Measurements from ENCODE around the gene SCNN1B. TPM values are rescaled to one million over a fixed set of nuclear protein-coding genes. Genes with fewer than 3 reads are reported as not detected.

Gene SCNN1B
- total RNA-seq, 2 donors from 2014 or later, result not detected

DNA sequence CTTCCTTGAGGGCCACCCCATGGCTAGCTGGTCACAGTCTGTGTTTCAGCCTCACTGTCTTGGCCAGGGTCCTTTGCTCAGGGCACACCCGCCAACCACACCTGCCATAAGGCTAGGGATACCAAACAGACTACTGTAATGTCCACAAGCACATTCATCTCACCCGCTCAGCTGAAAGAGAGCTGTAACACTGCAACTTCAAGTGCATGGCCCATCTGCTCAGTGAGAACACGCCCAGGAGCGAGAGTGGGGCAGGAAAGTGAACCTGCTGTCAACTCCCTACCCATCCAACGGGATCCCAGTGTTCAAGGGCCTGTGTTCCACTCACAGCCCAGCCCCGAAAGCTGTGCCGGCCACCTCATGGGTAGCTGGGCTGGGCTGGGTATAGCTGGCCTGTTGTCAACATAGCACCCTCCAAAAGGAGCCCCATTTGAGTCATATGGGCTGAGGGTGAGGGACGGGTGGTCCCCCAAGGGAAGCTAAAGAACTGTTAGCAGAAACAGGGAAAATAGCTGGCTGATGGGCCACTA lies 55.7 kb downstream of the SCNN1B start:
- DNase-seq, result no peak
- no peaks in the 10 kb centered on the region for H3K36me3 Mint-ChIP-seq (ENCODE audit: low read depth)

GRCh38 chr16:23359092-23359760 lies 57.1 kb downstream of the SCNN1B start:
- 90 to 96% methylated on average over 4 to 8 of the region's 8 CpGs for WGBS, 2 experiments (ENCODE audit: insufficient coverage in 1 of 2, insufficient read length in 1 of 2)
- Histone ChIP-seq H3K27ac (ENCODE audit: low read depth, low read length) (no peak overlapping the region), H3K4me3 (ENCODE audit: low read length) (no peak overlapping the region), H3K27me3 (ENCODE audit: control insufficient read depth, insufficient read depth, low read length, poor library complexity, severe bottlenecking) (no peaks in the 10 kb centered on the region), H3K36me3 (ENCODE audit: control insufficient read depth, insufficient read depth, low read length) (no peaks in the 10 kb centered on the region), H3K9ac (ENCODE audit: extremely low read depth, low read length, poor library complexity, severe bottlenecking) (no peak overlapping the region), H3K4me1 (ENCODE audit: control insufficient read depth, insufficient read depth, low read length) (no peaks in the 10 kb centered on the region), H3K9me3 (ENCODE audit: control insufficient read depth, low read length) (no peaks in the 10 kb centered on the region)
- DNase-seq, result no peak
- H3K9me3 Mint-ChIP-seq, result no peaks in the 10 kb centered on the region
- H3K27ac Mint-ChIP-seq, result peak overlapping the region; percentile 59
- H3K27me3 Mint-ChIP-seq (ENCODE audit: insufficient read depth), result no peaks in the 10 kb centered on the region
- TF ChIP-seq, protein P1, sequence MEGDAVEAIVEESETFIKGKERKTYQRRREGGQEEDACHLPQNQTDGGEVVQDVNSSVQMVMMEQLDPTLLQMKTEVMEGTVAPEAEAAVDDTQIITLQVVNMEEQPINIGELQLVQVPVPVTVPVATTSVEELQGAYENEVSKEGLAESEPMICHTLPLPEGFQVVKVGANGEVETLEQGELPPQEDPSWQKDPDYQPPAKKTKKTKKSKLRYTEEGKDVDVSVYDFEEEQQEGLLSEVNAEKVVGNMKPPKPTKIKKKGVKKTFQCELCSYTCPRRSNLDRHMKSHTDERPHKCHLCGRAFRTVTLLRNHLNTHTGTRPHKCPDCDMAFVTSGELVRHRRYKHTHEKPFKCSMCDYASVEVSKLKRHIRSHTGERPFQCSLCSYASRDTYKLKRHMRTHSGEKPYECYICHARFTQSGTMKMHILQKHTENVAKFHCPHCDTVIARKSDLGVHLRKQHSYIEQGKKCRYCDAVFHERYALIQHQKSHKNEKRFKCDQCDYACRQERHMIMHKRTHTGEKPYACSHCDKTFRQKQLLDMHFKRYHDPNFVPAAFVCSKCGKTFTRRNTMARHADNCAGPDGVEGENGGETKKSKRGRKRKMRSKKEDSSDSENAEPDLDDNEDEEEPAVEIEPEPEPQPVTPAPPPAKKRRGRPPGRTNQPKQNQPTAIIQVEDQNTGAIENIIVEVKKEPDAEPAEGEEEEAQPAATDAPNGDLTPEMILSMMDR (conservative IDR thresholded peaks at IDR 0.05), result no peak
- no peaks in the 10 kb centered on the region for H3K4me1 Mint-ChIP-seq
- no peak overlapping the region for H3K4me3 Mint-ChIP-seq
- no peaks in the 10 kb centered on the region for H3K36me3 Mint-ChIP-seq (ENCODE audit: low read depth)

More for the DNA sequence above, 55.7 kb downstream of the SCNN1B start:
- 89 to 100% methylated on average over 3 to 8 of the region's 8 CpGs for WGBS, 2 experiments (ENCODE audit: insufficient coverage in 1 of 2, insufficient read length in 1 of 2)
- Histone ChIP-seq H3K4me3 (ENCODE audit: low read length) (no peak overlapping the region), H3K4me1 (ENCODE audit: control insufficient read depth, insufficient read depth, low read length) (no peaks in the 10 kb centered on the region), H3K27ac (ENCODE audit: low read depth, low read length) (no peak overlapping the region), H3K9me3 (ENCODE audit: control insufficient read depth, low read length) (no peaks in the 10 kb centered on the region), H3K36me3 (ENCODE audit: control insufficient read depth, insufficient read depth, low read length) (no peaks in the 10 kb centered on the region), H3K27me3 (ENCODE audit: control insufficient read depth, insufficient read depth, low read length, poor library complexity, severe bottlenecking) (no peaks in the 10 kb centered on the region), H3K9ac (ENCODE audit: extremely low read depth, low read length, poor library complexity, severe bottlenecking) (no peak overlapping the region)
- no peak overlapping the region for H3K4me3 Mint-ChIP-seq
- TF ChIP-seq, protein P1 (conservative IDR thresholded peaks at IDR 0.05), result no peak
- no peaks in the 10 kb centered on the region for H3K9me3 Mint-ChIP-seq
- no peaks in the 10 kb centered on the region for H3K27me3 Mint-ChIP-seq (ENCODE audit: insufficient read depth)
- H3K4me1 Mint-ChIP-seq, result no peaks in the 10 kb centered on the region
- no peak overlapping the region for H3K27ac Mint-ChIP-seq

- Mint-ChIP-seq H3K27me3 (ENCODE audit: insufficient read depth) (no peaks in the 10 kb centered on the region), H3K36me3 (ENCODE audit: low read depth) (no peaks in the 10 kb centered on the region)
These were observed 60.6 kb downstream of the SCNN1B start for GRCh38 chr16:23362460-23363317.

More at GRCh38 chr16:23362460-23363317, 60.6 kb downstream of the SCNN1B start:
- H3K9ac ChIP-seq (ENCODE audit: extremely low read depth, low read length, poor library complexity, severe bottlenecking), result no peak overlapping the region
- Mint-ChIP-seq H3K4me3 (no peak overlapping the region), H3K27ac (no peak overlapping the region), H3K9me3 (no peaks in the 10 kb centered on the region), H3K4me1 (peaks cover 4% of the 10 kb centered on the region)
- no peaks in the 10 kb centered on the region for H3K4me1 ChIP-seq (ENCODE audit: control insufficient read depth, insufficient read depth, low read length)
- no peak overlapping the region for H3K4me3 ChIP-seq (ENCODE audit: low read length)
- no peaks in the 10 kb centered on the region for H3K9me3 ChIP-seq (ENCODE audit: control insufficient read depth, low read length)
- DNase-seq, result peak; percentile 43
- H3K36me3 ChIP-seq (ENCODE audit: control insufficient read depth, insufficient read depth, low read length), result no peaks in the 10 kb centered on the region
- 85 to 87% methylated on average over 9 to 11 of the region's 11 CpGs for WGBS, 2 experiments (ENCODE audit: insufficient coverage in 1 of 2, insufficient read length in 1 of 2)
- TF ChIP-seq, protein P1 (conservative IDR thresholded peaks at IDR 0.05), result no peak
- no peak overlapping the region for H3K27ac ChIP-seq (ENCODE audit: low read depth, low read length)
- no peaks in the 10 kb centered on the region for H3K27me3 ChIP-seq (ENCODE audit: control insufficient read depth, insufficient read depth, low read length, poor library complexity, severe bottlenecking)
